ENCODE data around the gene CNTFR. TPM values are rescaled to one million over a fixed set of nuclear protein-coding genes. Genes with fewer than 3 reads are reported as not detected.

Gene CNTFR
- total and polyA plus RNA-seq, 2 donors = 5.6 to 11.5 TPM

GRCh38 chr9:34554211-34555001 is 35.1 kb downstream of the CNTFR start:
- WGBS = 71% methylated on average over 16 of the region's 16 CpGs
- DNase-seq (ENCODE audit: extremely low spot score) = no peak

GRCh38 chr9:34553511-34554021 is 36.0 kb downstream of the CNTFR start:
- Histone ChIP-seq H3K4me3 (ENCODE audit: low read depth, low read length) (no peak overlapping the region), H3K4me1 (ENCODE audit: insufficient read depth) (no peaks in the 10 kb centered on the region), H3K36me3 (ENCODE audit: insufficient read depth) (no peaks in the 10 kb centered on the region), H3K27ac (ENCODE audit: low read depth) (no peak overlapping the region)
- 77% methylated on average over 18 of the region's 18 CpGs for WGBS
- DNase-seq (ENCODE audit: extremely low spot score) = no peak

More at GRCh38 chr9:34554211-34555001, 35.1 kb downstream of the CNTFR start:
- Histone ChIP-seq H3K4me3 (ENCODE audit: low read depth, low read length) (no peak overlapping the region), H3K27ac (ENCODE audit: low read depth) (no peak overlapping the region), H3K36me3 (ENCODE audit: insufficient read depth) (no peaks in the 10 kb centered on the region), H3K4me1 (ENCODE audit: insufficient read depth) (no peaks in the 10 kb centered on the region)

GRCh38 chr9:34552986-34553385 is 36.5 kb downstream of the CNTFR start:
- WGBS = 96% methylated on average over 2 of the region's 2 CpGs

GRCh38 chr9:34552606-34552981 is 36.9 kb downstream of the CNTFR start:
- Histone ChIP-seq H3K4me3 (ENCODE audit: low read depth, low read length) (no peak overlapping the region), H3K36me3 (ENCODE audit: insufficient read depth) (no peaks in the 10 kb centered on the region), H3K4me1 (ENCODE audit: insufficient read depth) (no peaks in the 10 kb centered on the region), H3K27ac (ENCODE audit: low read depth) (no peak overlapping the region)
- WGBS = 93% methylated on average over 13 of the region's 13 CpGs
- DNase-seq (ENCODE audit: extremely low spot score) = no peak

More at GRCh38 chr9:34552986-34553385, 36.5 kb downstream of the CNTFR start:
- Histone ChIP-seq H3K27ac (ENCODE audit: low read depth) (no peak overlapping the region), H3K4me1 (ENCODE audit: insufficient read depth) (no peaks in the 10 kb centered on the region), H3K36me3 (ENCODE audit: insufficient read depth) (no peaks in the 10 kb centered on the region), H3K4me3 (ENCODE audit: low read depth, low read length) (no peak overlapping the region)
- no peak for DNase-seq (ENCODE audit: extremely low spot score)

- H3K36me3 ChIP-seq (ENCODE audit: insufficient read depth) = no peaks in the 10 kb centered on the region
- WGBS = 92% methylated on average over 20 of the region's 20 CpGs
- no peak overlapping the region for H3K27ac ChIP-seq (ENCODE audit: low read depth)
- H3K4me3 ChIP-seq (ENCODE audit: low read depth, low read length) = no peak overlapping the region
- no peak for DNase-seq (ENCODE audit: extremely low spot score)
- no peaks in the 10 kb centered on the region for H3K4me1 ChIP-seq (ENCODE audit: insufficient read depth)
Measured at GRCh38 chr9:34551751-34552605, 37.5 kb downstream of the CNTFR start.

- DNase-seq (ENCODE audit: extremely low spot score) = no peak
- Histone ChIP-seq H3K4me3 (ENCODE audit: low read depth, low read length) (no peak overlapping the region), H3K4me1 (ENCODE audit: insufficient read depth) (no peaks in the 10 kb centered on the region), H3K27ac (ENCODE audit: low read depth) (no peak overlapping the region), H3K36me3 (ENCODE audit: insufficient read depth) (no peaks in the 10 kb centered on the region)
- WGBS = 88% methylated on average over 5 of the region's 5 CpGs
Measured at GRCh38 chr9:34550681-34551270, 38.7 kb downstream of the CNTFR start.

- Histone ChIP-seq H3K4me1 (ENCODE audit: insufficient read depth) (no peaks in the 10 kb centered on the region), H3K36me3 (ENCODE audit: insufficient read depth) (no peaks in the 10 kb centered on the region), H3K4me3 (ENCODE audit: low read depth, low read length) (no peak overlapping the region), H3K27ac (ENCODE audit: low read depth) (no peak overlapping the region)
- DNase-seq (ENCODE audit: extremely low spot score) = no peak
- 84% methylated on average over 12 of the region's 12 CpGs for WGBS
Measured at GRCh38 chr9:34550016-34550680, 39.4 kb downstream of the CNTFR start.

GRCh38 chr9:34549407-34549732 is 40.2 kb downstream of the CNTFR start:
- DNase-seq (ENCODE audit: extremely low spot score) = no peak
- Histone ChIP-seq H3K4me3 (ENCODE audit: low read depth, low read length) (no peak overlapping the region), H3K27ac (ENCODE audit: low read depth) (no peak overlapping the region), H3K4me1 (ENCODE audit: insufficient read depth) (no peaks in the 10 kb centered on the region), H3K36me3 (ENCODE audit: insufficient read depth) (no peaks in the 10 kb centered on the region)
- 90% methylated on average over 5 of the region's 5 CpGs for WGBS

GRCh38 chr9:34547960-34548611 is 41.4 kb downstream of the CNTFR start:
- H3K36me3 ChIP-seq (ENCODE audit: insufficient read depth) = no peaks in the 10 kb centered on the region

GRCh38 chr9:34546834-34547827 is 42.4 kb downstream of the CNTFR start:
- Histone ChIP-seq H3K4me3 (ENCODE audit: low read depth, low read length) (no peak overlapping the region), H3K4me1 (ENCODE audit: insufficient read depth) (no peaks in the 10 kb centered on the region), H3K27ac (ENCODE audit: low read depth) (no peak overlapping the region), H3K36me3 (ENCODE audit: insufficient read depth) (no peaks in the 10 kb centered on the region)
- DNase-seq (ENCODE audit: extremely low spot score) = no peak
- WGBS = 62% methylated on average over 16 of the region's 16 CpGs

More at GRCh38 chr9:34547960-34548611, 41.4 kb downstream of the CNTFR start:
- Histone ChIP-seq H3K4me3 (ENCODE audit: low read depth, low read length) (no peak overlapping the region), H3K27ac (ENCODE audit: low read depth) (no peak overlapping the region), H3K4me1 (ENCODE audit: insufficient read depth) (no peaks in the 10 kb centered on the region)
- DNase-seq (ENCODE audit: extremely low spot score) = no peak
- WGBS = 13% methylated on average over 13 of the region's 13 CpGs

GRCh38 chr9:34546102-34546833 is 43.3 kb downstream of the CNTFR start:
- Histone ChIP-seq H3K36me3 (ENCODE audit: insufficient read depth) (no peaks in the 10 kb centered on the region), H3K4me3 (ENCODE audit: low read depth, low read length) (no peak overlapping the region), H3K4me1 (ENCODE audit: insufficient read depth) (no peaks in the 10 kb centered on the region), H3K27ac (ENCODE audit: low read depth) (no peak overlapping the region)
- WGBS = 76% methylated on average over 7 of the region's 7 CpGs
- no peak for DNase-seq (ENCODE audit: extremely low spot score)

All from urinary bladder (tissue), 4 donors.